ENCODE data around the gene MIEF2. TPM values are rescaled to one million over a fixed set of nuclear protein-coding genes. Genes with fewer than 3 reads are reported as not detected.

Gene MIEF2
- total RNA-seq, 2 experiments from 2014 or later: 5.5 to 6.2 TPM

GRCh38 chr17:18251204-18251603, 9.3 kb upstream of the MIEF2 start:
- Mint-ChIP-seq H3K27ac (no peak overlapping the region), H3K4me1 (ENCODE audit: low read depth) (peaks cover 4% of the 10 kb centered on the region), H3K9me3 (no peaks in the 10 kb centered on the region), H3K36me3 (ENCODE audit: low read depth) (peaks cover 26% of the 10 kb centered on the region), H3K4me3 (no peak overlapping the region), H3K27me3 (no peaks in the 10 kb centered on the region)
- CTCF ChIA-PET: no interaction called here
- no peak for TF ChIP-seq CTCF (IDR thresholded peaks at IDR 0.05)
- DNase-seq: no peak
- POLR2A ChIA-PET: interaction anchor here (0.8 to 1.5 kb wide), 3 partner anchors 10 to 25 kb away, joined by 3 to 4 read pairs (median 3); partner anchors contain the start of genes LLGL1 and MIEF2
- ATAC-seq: no peak
- intact Hi-C loops (cut with micrococcal nuclease): no loop called here

- intact Hi-C loops (cut with micrococcal nuclease): no loop called here
- Mint-ChIP-seq H3K4me3 (no peak overlapping the region), H3K27ac (no peak overlapping the region), H3K36me3 (ENCODE audit: low read depth) (peaks cover 24% of the 10 kb centered on the region), H3K9me3 (no peaks in the 10 kb centered on the region), H3K27me3 (no peaks in the 10 kb centered on the region), H3K4me1 (ENCODE audit: low read depth) (peaks cover 12% of the 10 kb centered on the region)
- TF ChIP-seq CTCF (IDR thresholded peaks at IDR 0.05): no peak
- ATAC-seq (no peak), DNase-seq (no peak)
- POLR2A ChIA-PET: interaction anchor here (1.5 kb wide), 1 partner anchor 26 kb away, joined by 3 read pairs; the partner anchor contains the start of gene LLGL1
- CTCF ChIA-PET: no interaction called here
These were observed 8.3 kb upstream of the MIEF2 start for GRCh38 chr17:18252160-18252559.

GRCh38 chr17:18253187-18253884, 7.1 kb upstream of the MIEF2 start:
- H3K27me3 Mint-ChIP-seq: no peaks in the 10 kb centered on the region
- TF ChIP-seq CTCF (IDR thresholded peaks at IDR 0.05): no peak
- no peak overlapping the region for H3K4me3 Mint-ChIP-seq
- peaks cover 18% of the 10 kb centered on the region for H3K36me3 Mint-ChIP-seq (ENCODE audit: low read depth)
- no peak overlapping the region for H3K27ac Mint-ChIP-seq
- no peak for DNase-seq
- ChIA-PET POLR2A (interaction anchor here (1.2 kb wide), 1 partner anchor 10 kb away, joined by 4 read pairs; no protein-coding TSS in a partner anchor), CTCF (interaction anchor here (1.0 kb wide), 1 partner anchor 12 kb away, joined by 3 read pairs; no protein-coding TSS in a partner anchor)
- no peaks in the 10 kb centered on the region for H3K9me3 Mint-ChIP-seq
- intact Hi-C loops (cut with micrococcal nuclease): no loop called here
- no peak for ATAC-seq
- H3K4me1 Mint-ChIP-seq (ENCODE audit: low read depth): peaks cover 18% of the 10 kb centered on the region

- H3K36me3 Mint-ChIP-seq (ENCODE audit: low read depth): peaks cover 18% of the 10 kb centered on the region
- intact Hi-C loops (cut with micrococcal nuclease): no loop called here
- no peaks in the 10 kb centered on the region for H3K27me3 Mint-ChIP-seq
- DNase-seq (no peak), ATAC-seq (no peak)
- no peak for TF ChIP-seq CTCF (IDR thresholded peaks at IDR 0.05)
- CTCF ChIA-PET: interaction anchor here (1.7 to 2.3 kb wide), 2 partner anchors 37 to 38 kb away, joined by 4 to 5 read pairs; no protein-coding TSS in a partner anchor
- H3K4me1 Mint-ChIP-seq (ENCODE audit: low read depth): peaks cover 22% of the 10 kb centered on the region
- no peak overlapping the region for H3K27ac Mint-ChIP-seq
- H3K9me3 Mint-ChIP-seq: no peaks in the 10 kb centered on the region
- H3K4me3 Mint-ChIP-seq: no peak overlapping the region
- POLR2A ChIA-PET: interaction anchor here (0.8 to 1.8 kb wide), 4 partner anchors 9 to 27 kb away, joined by 3 to 4 read pairs (median 4); no protein-coding TSS in a partner anchor
These were observed 6.3 kb upstream of the MIEF2 start for GRCh38 chr17:18253947-18254821.
